NCI-H2081 treated with DMSO at 0.1 percent for 48 hours (cell line): ENCODE measurements around the gene DDX20.
"Not testable (repeated sequence)": the region's sequence is repeated elsewhere in the genome, so short reads cannot be mapped to it uniquely, and the experiment has no call there.

Source experiments
- DNase-seq: peaks from one replicate; lab custom pipeline; 2025; lab: John Stamatoyannopoulos, UW

DDX20 gene

DNA sequence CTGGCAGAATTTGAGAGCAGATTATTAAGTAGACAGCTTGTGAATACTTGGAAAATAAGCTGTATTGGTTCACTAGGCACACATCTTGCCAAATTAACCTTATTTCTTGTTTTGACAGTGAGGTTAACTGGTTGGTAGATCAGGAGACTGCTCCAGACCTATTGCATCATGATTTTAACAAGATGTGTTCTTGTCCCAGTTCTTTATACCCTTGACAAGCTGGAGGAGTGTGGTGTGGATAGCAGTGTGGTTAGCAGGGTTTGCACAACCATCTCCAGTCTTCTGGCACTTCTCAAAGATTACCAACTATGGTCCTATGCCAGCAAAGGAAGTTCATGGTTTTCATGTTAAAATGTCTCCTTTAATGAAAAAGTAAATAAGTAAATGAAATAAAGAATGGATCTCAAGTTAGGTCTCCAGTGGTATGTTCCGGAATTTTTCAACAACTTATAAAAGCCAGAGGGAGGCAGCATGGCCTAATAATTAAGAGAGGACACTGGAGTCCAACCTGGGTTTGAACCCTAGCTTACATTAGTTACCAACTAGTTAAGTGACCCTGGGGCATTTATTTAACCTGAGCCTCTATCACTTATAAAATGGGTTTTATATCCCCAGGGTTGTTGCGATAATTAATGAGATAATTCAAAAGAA lies 34.1 kb downstream of the DDX20 start:
- DNase-seq = no peak

DNA sequence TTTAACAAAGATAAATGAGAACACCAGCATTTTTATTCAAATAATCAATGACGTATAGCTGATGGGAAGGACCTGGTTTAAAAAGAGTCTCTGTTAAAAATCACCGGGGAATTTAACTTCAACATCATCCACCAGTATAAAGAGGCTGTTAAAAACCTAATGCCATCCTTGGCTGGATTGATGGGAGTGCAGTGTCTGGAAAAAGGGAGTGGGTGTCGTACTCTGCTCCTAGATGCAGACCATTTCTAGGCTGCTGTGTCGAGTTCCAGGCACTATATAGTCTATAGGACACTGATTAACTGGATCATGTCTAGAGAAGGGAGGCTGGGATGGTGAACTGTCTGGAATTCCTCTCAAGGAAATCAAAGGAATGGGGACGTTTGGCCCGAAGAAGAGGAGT lies 36.1 kb downstream of the DDX20 start:
- DNase-seq = no peak

DNA sequence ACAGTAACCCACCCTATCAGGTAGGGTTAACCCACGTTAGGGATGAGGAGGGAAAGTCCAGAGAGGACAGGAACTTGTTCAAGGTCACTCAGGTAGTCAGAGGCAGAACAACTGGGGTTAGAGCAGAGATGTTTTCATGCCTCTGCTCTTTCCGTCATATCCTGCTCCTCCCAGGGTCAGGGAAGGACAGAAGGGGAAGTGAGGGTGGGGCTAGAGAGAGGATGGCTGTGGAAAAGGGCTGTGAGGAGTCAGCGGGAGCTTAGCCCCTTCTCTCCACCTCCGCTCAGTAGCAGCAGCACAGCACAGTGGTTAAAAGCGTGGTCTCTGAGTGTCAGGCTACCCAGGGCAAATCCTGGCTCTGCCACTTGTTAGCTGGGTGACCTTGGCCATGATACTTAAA lies 36.5 kb downstream of the DDX20 start:
- no peak for DNase-seq

DNA sequence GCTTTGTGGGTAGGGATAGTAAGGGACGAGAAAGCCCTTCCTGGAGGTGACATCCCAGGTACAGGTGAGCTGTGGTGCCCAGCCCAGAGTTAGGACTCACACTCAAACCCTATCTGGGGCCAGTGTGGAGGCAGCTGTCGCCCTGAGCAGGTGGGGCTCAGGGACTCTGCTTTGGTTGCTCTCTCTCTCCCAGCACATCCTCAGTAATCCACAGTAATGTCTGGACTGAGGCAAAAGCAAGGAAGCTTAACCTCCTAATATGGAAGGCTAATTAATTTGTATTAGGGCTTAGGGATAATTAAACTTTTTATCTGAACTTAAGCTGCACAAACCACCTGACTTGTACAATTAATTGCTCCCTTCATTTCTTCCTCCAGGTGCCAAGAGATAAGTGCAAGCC lies 38.2 kb downstream of the DDX20 start:
- no peak for DNase-seq

DNA sequence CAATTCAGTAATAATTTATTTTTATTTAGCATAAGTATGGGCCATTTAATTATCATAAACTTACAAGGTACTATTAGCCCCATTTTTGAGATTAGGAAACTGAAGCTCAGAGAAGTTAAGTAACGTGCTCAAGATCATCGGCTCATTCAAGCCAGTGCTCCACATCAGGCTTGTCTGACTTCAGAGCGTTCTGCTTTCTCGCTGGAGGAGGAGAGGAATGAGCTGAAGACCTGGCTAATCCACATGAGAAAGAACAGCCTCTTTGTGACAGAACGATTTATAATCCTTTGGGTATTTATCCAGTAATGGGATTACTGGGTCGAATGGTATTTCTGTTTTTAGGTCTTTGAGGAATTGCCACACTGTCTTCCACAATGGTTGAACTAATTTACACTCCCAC lies 39.7 kb downstream of the DDX20 start:
- DNase-seq = no peak

DNA sequence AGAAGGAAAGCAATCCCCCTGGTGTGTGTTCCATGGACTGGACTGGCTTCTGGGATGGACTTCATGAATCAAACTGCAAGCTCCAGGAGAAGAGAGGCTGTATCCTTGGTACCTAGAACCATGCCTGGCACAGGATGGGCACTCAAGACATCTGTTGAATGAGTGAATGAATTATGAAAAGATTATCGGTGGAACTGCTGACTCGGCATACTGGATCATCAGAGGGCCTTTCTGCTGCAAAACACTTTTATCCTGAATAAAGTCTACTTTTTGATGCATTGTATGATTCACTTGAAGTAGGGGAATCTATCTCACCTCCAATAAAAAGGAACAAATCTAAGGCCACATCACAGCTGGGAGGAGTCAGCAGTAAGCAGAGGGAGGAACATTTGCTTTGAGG lies 42.9 kb downstream of the DDX20 start:
- DNase-seq = no peak

DNA sequence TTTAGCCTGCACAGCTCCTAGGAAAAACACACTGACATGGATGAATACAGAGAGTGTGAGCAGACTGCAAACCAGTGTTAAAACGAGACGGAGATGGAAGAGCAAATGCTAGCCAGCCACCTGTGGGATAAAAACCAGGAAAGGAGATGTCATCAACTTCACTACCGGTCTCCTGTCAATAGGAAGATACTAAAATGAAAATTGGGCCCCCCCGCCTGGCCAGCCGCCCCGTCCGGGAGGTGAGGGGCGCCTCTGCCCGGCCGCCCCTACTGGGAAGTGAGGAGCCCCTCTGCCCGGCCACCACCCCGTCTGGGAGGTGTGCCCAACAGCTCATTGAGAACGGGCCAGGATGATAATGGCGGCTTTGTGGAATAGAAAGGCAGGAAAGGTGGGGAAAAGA lies 44.0 kb downstream of the DDX20 start:
- not testable (repeated sequence) for DNase-seq

DNA sequence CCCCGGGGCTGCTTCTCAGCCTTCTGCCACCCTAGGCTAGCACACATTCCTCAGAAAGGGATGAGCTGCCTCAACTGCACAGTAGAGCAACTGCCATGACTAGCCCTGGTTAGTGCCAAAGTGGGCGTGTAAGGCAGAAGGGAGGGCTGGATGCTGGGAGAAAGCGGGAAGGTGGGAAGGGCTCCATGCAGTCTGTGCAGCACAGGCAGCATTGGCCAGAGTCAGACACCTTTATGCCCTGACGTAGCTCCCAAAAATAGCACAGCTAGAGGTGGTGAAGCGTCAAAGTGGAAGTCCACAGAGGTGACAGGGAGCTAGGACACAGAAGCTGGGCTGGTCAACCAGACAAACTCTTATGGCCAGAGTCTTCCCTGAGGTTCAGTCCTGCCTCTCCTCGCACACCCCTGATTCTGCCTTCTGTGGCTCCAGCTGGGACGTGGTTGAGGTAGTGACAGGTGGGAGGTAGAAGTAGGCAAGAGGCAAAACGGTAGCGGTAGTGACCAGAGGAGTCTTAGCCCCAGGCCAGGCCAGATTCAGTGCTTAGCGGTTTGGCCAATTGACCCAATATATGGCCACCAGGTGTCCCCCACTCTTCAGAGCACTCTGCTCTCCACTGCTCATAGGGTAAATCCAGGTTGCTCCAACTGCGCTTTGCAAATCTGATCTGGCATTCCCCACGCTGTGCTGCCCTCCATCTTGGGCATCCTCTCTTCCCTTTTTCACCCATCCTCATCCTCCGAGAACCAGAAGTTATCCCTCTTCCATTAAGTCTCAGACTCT lies 45.6 kb downstream of the DDX20 start:
- no peak for DNase-seq

DNA sequence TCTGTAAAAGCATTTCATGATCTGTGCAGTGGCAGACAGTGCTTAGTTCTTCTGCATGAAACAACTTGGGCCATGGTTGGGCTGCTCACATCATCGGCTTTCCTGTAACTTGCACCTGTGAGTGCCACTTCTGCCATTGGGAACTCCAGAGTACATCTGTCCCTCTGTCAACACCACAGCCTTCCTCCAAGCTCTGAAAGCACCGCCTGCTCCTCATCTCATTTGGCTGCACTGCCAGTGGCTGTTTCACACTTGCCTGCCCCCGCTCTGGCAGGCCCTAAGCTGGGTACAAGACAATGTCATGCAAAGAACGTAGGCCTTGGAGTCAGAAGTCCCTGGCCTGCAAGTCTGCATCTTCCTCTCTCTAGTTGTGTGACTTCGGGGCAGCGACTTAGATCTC lies 46.4 kb downstream of the DDX20 start:
- DNase-seq = no peak

DNA sequence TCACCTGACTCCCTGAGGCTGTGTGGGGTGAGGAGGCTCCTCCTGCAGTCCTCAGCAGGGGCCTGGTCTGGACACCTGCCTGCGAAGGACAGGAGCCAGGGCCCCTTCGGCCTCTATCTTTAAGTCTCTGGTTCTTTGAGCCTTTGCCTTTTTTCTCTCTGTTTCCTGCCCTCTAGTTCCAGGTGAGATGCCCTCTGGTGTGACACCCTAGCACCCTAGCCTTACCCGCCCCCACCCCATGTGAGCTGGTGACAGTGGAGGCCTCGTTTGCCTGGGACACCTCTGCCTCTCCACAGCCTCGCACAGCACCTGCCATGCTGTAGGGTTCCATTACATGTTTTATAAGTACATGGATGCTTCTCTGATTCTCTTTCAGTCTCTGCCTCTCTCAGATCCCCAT lies 47.3 kb downstream of the DDX20 start:
- no peak for DNase-seq

DNA sequence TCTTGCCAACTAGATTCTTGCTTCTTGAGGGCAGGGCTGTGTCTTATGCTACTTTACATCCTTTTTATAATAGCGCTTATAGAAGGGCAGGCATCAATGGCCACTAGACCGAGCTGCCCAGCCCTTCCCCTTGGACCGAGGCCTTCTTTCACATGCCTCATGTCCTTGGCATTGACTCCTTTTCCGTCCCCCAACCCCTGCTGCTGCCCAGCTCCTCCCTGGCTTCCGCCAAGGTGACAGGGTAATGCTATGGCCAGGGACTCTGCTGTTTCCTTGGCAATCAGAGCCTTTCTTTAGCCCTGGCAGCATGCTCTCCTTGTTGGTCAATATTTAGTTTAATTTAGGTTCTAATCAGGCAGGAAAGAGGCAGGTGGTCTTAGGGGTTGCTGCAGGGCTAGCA lies 48.2 kb downstream of the DDX20 start:
- no peak for DNase-seq

DNA sequence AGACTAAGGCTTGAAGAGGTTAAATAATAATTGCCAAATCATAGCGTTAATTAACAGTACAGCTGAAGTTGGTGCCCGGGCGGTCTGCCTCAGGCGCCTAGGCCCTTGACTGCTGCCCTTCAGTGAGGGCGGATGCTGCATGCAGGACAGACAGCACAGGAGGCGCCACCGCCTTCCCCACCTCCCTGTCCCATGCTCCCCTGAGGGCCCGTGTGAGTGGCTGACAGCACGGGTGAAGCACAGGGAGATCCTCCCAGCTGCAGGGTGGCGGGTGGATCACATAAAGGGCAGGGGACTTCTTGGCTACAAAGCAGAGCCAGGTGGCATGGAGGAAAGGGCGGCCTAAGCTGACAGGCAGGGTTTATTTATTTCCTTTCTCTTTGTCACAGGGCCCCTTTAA lies 49.1 kb downstream of the DDX20 start:
- no peak for DNase-seq

DNA sequence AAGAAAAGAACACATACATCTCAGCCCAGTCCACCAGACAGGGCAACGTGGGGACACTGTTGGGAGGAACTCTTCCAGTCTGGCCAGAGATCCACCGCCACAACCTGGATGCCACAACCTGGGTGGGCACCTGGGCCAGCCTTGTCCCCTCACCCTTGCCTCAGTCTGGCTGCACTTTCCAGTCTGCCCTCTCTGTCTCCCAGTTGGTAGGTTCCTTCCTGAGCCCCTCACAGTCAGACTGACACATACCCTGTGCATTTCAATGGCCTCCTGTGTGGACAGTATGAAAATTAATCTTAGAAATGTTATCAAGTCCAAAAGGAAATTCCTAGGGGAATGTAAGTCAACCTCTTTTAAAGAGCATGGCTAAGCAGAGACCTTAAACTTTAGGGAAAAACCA lies 49.5 kb downstream of the DDX20 start:
- no peak for DNase-seq

DNA sequence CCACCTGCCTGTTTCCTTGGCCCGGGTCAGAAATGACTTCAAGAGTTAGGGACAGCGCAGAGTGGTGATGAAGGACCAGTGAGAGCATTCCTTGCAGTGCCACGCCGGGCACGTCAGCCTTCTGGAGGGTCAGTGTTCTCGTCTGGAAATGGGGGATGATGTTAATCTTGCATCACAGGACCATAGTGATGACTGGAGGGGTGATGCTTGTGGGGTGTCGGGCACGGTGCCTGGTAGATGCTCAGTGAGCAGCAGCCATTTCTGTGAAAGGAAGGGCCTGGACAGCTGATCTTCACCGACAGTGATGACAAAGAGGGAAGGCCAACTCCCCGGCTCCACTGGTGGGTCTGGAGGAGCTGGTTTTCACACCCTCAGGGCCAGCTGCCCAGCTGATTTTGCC lies 56.2 kb downstream of the DDX20 start:
- no peak for DNase-seq

DNA sequence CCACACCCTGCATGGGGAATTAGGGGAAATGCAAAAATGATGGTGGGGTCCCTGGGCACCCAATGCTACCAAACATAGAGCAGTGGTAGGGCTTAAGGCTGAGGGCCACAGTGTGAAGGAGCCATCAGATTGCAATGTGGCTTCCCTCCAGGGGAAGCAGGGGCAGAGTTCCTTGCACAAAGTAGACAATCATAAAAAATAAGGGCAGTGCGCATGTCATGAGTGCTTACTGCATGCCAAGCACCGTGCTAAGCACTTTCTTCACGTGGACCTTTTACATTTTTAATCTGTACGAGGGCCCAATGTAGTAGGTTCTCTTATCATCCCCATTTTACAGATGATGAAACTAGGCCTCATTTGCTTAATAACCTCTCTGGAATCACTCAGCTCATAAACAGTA lies 56.6 kb downstream of the DDX20 start:
- no peak for DNase-seq

DNA sequence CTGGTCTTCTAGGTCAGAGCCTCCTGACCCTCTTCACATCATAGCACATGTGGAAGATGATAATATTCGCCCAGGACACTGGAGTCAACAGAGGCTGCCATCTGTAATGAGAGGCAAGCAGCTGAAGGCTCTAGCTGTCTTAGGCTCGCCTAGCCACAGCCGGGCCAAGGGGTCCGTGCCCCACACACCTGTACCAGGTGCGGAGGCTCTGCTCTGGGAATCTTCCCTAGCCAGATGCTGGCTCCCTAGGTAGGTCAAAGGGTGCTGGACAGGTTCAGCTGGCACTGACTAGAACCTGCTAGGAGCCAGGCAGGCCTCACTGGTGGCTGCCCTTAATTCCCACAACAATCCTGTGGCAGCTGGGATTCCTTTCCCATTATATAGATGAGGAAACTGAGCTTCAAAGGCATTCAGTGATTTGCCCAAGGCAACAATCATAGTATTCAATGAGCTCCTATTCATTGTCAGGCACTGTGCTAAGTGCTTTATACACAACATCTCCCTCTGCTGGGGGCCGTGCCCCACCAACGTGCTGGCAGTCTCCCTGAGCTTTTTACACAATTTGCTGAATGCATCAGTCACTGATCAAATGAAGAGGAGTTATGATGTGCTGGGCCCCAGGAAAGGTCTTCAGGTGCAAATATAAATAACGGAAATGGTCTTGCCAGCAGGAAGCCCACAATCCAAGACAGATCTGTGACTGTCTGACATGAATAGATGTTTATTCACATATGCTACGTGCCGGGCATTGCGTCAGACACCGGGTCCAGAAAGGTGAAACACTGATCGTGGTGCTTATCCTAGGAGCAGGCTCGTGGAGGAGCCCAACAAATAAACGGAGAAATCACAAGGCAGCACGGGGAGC lies 58.0 kb downstream of the DDX20 start:
- no peak for DNase-seq

DNA sequence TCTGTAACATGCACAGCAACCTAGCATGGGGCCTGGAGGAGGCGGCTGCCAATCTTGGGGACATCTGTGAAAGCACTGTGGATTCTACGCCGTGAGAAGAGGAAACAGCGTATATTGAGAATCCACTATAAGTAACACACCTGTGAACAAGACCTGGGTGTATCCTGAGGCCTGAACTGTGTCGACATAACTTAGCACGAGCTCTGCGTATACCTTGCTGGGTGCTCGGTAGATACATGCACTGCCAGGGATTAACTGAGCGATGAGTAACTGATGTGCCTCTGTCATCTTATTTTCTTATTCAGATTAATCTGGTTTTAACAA lies 58.6 kb downstream of the DDX20 start:
- DNase-seq = no peak

DNA sequence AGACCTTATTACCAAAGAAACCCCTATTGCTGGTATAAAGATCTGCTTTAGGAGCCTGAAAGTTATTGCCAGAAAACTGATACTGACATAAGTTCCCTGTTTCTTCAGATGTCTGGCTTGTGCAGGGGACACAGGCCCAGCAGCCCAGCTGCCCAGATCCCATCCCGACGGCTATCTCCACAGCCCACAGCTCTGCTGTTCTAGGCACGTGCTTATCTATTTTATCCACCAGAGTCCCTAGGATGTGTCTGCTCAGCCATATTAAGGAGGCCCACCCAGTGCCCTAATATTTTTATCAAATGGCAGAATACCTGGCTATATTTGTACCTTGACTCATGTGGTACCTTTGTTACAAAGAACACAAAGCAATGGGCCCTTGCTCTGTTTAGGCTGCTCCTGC lies 58.9 kb downstream of the DDX20 start:
- no peak for DNase-seq
